Left ventricle myocardium superior (tissue), 1 donor: Measurements from ENCODE around the gene CYP4A22. TPM values are rescaled to one million over a fixed set of nuclear protein-coding genes. Genes with fewer than 3 reads are reported as not detected.
"Not testable (repeated sequence)": the region's sequence is repeated elsewhere in the genome, so short reads cannot be mapped to it uniquely, and the experiment has no call there.

ENCODE experiments used
- ATAC-seq: fragments of 200-7000 bp; cut with Tn5 transposase; one replicate; pipeline ENCODE4 v1.9.1; 2020; ENCODE audit warnings: mild to moderate bottlenecking, moderate library complexity
- DNase-seq: peaks from one replicate; pipeline ENCODE4 v3.0.0-alpha.2; 2020
- intact Hi-C: fragments of 100-400 bp; cut with micrococcal nuclease; formaldehyde crosslinking; loops from one replicate; pipeline ENCODE4 v1.11.0; 2022
- total RNA-seq: library from RNA; stranded (reverse); fragmentation: NEBNext Ultra II Directional; extraction: Animal tissue kit (Norgen Biotek cat#: 25700); gene quantifications from one replicate; pipeline ENCODE4 v1.2.1, GENCODE V29; 2021
- donor health status: DM: no; HTN: yes; CAD: no; lungs with severe emphysema.

CYP4A22 gene
- total RNA-seq, 1 donor from 2014 or later: not detected

- DNase-seq (no peak), ATAC-seq (no peak)
- intact Hi-C loops: no loop called here
Observed at GRCh38 chr1:47147047-47147785, 10.0 kb downstream of the CYP4A22 start.

DNA sequence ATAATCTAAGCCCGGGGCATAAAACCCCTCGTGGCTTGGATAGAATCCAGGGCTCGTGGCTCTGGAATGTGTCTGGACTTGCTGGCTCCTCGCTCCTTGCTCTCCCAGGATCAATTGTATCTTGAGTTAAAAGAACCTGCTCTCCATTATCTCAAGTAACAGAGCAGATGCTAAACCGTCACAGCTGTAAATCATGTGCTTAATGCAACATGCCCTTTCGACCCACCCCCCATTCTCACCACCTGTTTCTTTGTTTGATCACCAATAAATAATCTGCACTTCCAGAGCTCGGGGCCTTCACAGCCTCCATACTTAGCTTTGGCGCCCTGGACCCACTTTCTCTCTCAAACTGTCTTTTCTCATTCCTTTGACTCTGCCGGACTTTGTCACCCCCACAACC, 11.9 kb downstream of the CYP4A22 start:
- intact Hi-C loops, ATAC-seq, DNase-seq: not testable (repeated sequence)

DNA sequence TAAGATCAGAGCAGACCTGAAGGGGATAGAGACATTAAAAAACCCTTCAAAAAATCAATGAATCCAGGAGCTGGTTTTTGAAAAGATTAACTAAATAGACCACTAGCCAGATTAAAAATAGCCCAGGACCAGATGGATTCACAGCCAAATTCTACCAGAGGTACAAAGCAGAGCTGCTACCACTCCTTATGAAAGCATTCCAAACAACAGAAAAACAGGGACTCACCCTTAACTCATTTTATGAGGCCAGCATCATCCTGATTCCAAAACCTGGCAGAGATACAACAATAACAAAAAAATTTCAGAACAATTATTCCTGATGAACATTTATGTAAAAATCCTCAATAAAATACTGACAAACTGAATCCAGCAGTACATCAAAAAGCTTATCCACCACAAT, 19.2 kb downstream of the CYP4A22 start:
- intact Hi-C loops, ATAC-seq, DNase-seq: not testable (repeated sequence)

DNA sequence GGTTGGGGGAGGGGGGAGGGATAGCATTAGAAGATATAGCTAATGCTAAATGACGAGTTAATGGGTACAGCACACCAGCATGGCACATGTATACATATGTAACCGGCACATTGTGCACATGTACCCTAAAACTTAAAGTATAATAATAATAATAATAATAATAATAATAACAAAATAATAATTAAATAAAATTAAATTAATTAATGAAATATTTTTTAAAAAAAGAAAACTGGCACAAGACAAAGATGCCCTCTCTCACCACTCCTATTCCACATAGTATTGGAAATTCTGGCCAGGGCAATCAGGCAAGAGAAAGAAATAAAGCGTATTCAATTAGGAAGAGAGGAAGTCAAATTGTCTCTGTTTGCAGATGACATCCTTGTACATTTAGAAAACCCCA, 20.7 kb downstream of the CYP4A22 start:
- ATAC-seq, intact Hi-C loops, DNase-seq: not testable (repeated sequence)

DNA sequence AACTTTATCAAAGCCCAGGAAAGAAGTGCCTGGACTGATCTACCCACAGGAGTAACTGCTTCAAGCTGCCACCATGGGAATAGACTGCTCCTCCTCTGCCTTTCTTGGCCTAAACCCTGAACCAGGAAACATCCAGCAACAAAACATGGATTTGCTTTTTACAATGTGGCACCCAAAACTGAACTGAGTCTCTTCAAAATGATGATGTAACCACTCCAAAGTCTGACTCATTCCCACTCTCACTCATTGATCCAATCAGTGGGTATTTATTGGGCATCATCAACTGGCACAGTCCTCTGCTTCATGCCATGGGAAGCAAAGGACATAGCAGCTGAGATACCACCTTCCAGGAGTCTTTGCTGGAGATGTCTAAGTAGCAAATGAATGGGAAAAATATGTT, 23.5 kb downstream of the CYP4A22 start:
- no peak for DNase-seq
- intact Hi-C loops: no loop called here
- no peak for ATAC-seq

DNA sequence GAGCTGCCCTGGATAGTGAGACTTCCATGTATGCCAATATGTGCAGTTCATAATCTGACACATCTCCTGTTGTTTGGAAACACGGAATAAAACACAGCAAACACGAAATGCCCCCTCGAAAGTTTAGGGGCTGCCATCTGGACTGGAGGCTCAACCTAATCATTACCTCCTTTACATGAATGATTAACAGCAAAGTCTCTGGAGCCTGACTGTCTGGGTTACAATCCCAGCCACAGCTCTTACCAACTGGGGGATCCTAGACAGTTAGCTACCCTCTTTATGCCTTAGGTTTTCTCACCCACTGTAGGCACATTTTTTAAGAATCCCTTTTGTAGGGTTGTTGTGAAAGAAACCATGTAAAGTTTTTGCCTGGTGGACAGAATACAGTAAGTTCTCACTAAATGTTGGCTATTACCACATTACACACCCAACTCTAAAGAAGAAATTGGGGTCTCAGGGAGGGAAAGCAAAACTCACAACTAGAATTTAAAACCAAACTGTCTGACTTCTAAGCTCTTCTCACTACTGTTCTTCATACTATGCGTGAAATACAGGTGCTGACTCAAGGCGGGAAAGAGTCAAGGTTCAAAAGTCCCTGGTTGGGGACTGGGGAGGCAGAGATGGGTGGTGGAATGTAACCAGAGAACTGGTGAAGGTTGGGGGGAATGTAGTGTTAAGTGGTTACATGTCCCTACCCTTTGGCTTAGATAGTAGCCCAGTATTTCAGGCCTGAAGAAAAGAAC, 24.2 kb downstream of the CYP4A22 start:
- intact Hi-C loops: no loop called here
- no peak for ATAC-seq

GRCh38 chr1:47164552-47164951, 27.3 kb downstream of the CYP4A22 start:
- ATAC-seq (no peak), DNase-seq (no peak)
- intact Hi-C loops: no loop called here

More for the DNA sequence above, 24.2 kb downstream of the CYP4A22 start:
- no peak for DNase-seq

GRCh38 chr1:47172782-47173181, 35.5 kb downstream of the CYP4A22 start:
- intact Hi-C loops: no loop called here
- no peak for ATAC-seq
- no peak for DNase-seq

- intact Hi-C loops: no loop called here
- ATAC-seq (no peak), DNase-seq (no peak)
Observed at GRCh38 chr1:47174656-47175020, 37.4 kb downstream of the CYP4A22 start.

DNA sequence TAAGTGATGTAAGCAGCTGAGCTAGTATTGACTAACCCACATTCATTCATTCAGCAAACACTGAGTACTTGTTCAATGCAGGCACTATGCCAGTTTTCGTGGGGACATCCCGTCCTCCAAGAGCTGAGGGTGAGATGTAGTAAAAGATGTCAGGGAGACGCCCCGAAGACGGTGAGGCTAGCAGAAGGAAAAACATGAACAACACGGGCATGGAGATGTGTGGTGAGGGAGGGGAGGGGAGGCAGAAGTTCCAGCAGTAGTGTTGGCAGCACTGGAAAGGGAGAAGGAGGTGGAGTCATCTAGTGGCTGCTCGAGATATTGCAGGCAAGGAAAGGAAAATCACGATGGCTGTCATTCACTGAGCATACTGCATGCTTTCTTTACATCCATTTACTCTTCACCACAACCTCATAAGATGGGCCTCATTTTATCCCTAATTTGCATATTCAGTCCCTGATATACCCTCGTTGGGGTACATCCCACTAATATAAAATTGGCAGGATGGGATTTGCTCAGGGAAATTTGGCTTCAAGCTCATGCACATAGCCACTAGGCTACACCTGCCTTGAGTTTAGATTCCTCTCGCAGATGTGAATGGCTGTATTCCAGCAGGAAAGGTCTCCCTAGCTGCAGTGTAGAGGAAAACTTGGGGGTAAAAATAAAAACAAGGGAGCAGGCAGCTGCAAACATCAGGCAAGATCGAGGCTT, 38.1 kb downstream of the CYP4A22 start:
- ATAC-seq (peak; percentile 57), DNase-seq (no peak)
- intact Hi-C loops: no loop called here

GRCh38 chr1:47178020-47178419, 40.8 kb downstream of the CYP4A22 start:
- intact Hi-C loops: no loop called here
- no peak for DNase-seq
- no peak for ATAC-seq

DNA sequence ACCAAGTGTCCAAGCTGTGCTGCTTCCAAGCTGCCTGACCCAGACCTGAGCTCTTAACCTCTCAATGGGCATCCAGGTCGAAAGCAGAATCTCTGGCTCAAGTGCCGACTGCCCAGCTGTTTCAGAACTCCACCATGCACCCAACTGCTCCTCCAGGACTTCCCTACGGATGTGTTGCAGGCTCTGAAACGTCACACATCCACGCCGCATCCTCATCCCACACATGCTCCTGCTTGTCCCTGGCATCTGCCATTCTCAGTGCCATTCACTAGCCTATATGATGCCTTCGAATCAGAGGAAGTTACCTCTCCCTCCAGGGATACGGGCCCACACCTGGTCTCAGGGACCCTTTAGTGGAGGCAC, 41.4 kb downstream of the CYP4A22 start:
- no peak for ATAC-seq
- intact Hi-C loops: no loop called here

DNA sequence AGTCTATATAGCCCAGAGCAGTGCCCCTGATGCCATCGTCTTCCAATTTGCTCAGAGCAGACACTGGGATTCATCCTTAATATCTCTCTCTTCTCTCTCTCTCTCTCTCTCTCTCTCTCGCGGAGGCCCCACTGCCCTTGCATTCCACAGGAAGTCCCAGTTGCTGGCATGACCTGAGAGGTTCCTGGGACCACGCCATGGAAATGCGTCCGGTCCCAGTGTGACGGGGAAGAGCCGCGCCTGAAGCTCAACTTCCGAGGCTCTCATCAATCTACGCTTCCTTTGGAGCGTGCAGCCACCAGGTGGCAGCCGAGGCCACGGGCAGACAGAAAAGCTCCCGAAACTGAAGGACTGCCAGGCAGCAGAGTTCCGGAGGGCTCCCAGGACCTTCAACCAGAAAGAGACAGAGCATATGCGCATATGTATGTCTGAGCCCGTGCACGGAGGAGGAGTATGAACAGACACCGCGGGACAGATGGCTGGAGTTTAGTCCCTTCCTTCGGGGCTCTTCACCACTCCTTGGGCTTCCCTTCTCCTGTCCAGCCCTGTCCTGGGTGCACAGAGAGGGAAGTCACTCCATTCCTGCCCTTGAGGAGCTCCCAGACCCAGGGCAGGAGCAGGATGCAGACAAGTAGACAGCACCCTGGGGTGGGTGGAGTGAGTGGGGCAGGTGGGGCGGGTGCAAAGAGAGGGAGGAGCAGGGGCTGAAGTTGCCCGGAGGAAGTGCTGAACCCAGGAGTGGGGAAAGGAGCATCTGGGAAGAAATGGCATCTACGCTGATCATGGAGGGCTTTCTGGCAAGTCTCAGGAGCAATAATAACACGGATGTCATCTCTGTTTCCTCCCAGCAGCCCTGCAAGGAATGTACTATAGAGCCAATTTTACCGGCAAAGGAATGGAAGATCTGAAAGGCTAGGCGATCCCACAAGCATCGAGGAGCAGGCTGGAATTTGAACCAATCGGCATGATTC, 42.1 kb downstream of the CYP4A22 start:
- intact Hi-C loops: no loop called here

More for the DNA sequence above, 41.4 kb downstream of the CYP4A22 start:
- no peak for DNase-seq

DNA sequence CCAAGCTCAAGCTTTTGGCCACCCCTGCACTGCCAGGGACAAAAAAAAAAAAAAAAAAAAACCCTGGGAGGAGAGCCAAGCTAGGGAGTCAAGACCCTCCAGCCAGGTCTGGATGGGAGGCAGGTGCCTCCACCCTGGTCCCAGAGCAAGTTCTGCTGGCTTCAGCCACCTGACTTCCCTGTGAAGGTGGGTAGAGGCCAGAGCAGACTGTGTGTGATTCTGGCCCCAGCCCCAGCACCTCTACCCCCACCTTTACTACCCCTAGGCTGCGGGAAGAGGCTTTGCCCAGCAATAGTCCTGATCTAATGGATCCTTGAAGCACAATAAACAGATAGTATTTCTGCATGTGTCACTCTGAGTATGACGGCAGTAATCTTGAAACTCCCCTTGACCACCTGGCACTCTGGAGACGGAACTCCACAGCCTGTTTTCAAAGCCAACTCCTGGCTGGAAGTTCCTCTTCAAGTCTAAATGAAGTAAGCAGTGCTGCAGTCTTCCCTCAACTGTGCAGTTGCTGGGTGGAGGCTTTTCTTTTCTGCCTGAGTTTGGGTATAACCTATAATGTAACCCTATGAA, 42.8 kb downstream of the CYP4A22 start:
- intact Hi-C loops: loop anchor here (10.0 kb wide), 1 partner anchor 545 kb away; no protein-coding TSS in a partner anchor

More for the DNA sequence above, 42.1 kb downstream of the CYP4A22 start:
- ATAC-seq (peak; percentile 89), DNase-seq (peak; percentile 93)

GRCh38 chr1:47180603-47181094, 43.4 kb downstream of the CYP4A22 start:
- DNase-seq (no peak), ATAC-seq (no peak)
- intact Hi-C loops: loop anchor here (10.0 kb wide), 1 partner anchor 544 kb away; no protein-coding TSS in a partner anchor

More for the DNA sequence above, 42.8 kb downstream of the CYP4A22 start:
- ATAC-seq (no peak), DNase-seq (no peak)

- ATAC-seq: no peak
- intact Hi-C loops: loop anchor here (10.0 kb wide), 1 partner anchor 543 kb away; no protein-coding TSS in a partner anchor
- DNase-seq: no peak
Observed at GRCh38 chr1:47181095-47181954, 44.1 kb downstream of the CYP4A22 start.
